Memory B cell (primary cell): ENCODE results near the gene SASH3.

Source experiments
- ATAC-seq: fragments of 150-1000 bp; cut with Tn5 transposase; 2 replicates; pipeline ENCODE4 v1.10.0; 2021; ENCODE audit warnings: low read depth, mild to moderate bottlenecking, moderate library complexity
- DNase-seq, 2 donors: peaks; one replicate each; pipeline ENCODE4 v3.0.0; 2022; ENCODE audit warnings: low spot score in 2 of 2
- H3K27ac Mint-ChIP-seq: one replicate; pipeline ENCODE4 v1.8.0; 2022; ENCODE audit warnings: mild to moderate bottlenecking, moderate library complexity, mixed read lengths
- H3K27me3 Mint-ChIP-seq: one replicate; pipeline ENCODE4 v1.8.0; 2022; ENCODE audit warnings: mixed read lengths
- H3K36me3 Mint-ChIP-seq: one replicate; pipeline ENCODE4 v1.8.0; 2022; ENCODE audit warnings: mild to moderate bottlenecking, mixed read lengths
- H3K4me1 Mint-ChIP-seq: one replicate; pipeline ENCODE4 v1.8.0; 2022; ENCODE audit warnings: mixed read lengths
- H3K4me3 Mint-ChIP-seq: one replicate; pipeline ENCODE4 v1.8.0; 2022; ENCODE audit warnings: mild to moderate bottlenecking, moderate library complexity, mixed read lengths
- H3K9me3 Mint-ChIP-seq: one replicate; pipeline ENCODE4 v1.8.0; 2022; ENCODE audit warnings: mixed read lengths

SASH3 gene

DNA sequence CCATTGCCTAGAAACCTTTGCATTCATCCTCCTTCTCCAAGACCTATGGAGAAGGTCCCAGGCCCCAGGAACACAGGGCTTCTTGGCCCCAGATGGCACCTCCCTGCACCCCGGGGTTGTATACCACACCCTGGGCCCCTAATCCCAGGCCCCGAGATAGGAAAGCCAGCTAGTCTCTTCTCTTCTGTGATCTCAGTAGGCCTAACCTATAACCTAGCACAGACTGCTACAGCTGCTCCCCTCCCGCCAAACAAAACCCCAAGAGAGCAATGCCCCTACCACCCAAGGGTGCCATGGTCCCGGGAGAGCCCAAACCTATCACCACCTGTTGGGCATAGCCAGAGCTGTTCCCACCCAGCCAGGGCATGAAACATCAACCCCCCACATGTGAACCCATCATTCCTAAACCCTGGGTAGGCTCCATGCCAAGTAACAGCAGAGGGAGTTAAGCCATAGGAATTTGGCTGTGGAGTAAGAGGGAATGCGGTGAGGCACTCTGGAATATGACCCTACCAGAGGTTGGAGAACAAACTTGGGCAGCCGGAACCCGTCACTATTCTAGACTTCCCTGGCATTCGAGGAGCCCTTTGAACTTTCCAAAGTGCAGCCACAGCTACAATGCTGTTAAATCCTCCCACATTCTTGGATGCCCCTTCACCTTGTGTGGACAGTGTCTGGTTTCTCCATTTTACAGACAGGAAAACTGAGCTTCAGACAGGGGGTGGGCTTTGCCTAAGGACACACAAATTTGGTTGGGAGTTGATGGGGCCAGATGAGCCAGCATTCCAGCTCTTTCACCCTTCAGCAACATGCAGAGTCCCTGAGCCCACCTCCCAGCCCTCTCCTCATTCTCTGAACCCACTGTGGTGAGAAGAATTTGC is 10.9 kb upstream of the SASH3 start:
- no peaks in the 10 kb centered on the region for H3K9me3 Mint-ChIP-seq
- H3K36me3 Mint-ChIP-seq: no peaks in the 10 kb centered on the region
- ATAC-seq (no peak), DNase-seq (no peak)
- H3K27ac Mint-ChIP-seq: peak overlapping the region; percentile 73
- H3K4me1 Mint-ChIP-seq: peaks cover 23% of the 10 kb centered on the region
- no peaks in the 10 kb centered on the region for H3K27me3 Mint-ChIP-seq
- H3K4me3 Mint-ChIP-seq: peak overlapping the region; percentile 32

DNA sequence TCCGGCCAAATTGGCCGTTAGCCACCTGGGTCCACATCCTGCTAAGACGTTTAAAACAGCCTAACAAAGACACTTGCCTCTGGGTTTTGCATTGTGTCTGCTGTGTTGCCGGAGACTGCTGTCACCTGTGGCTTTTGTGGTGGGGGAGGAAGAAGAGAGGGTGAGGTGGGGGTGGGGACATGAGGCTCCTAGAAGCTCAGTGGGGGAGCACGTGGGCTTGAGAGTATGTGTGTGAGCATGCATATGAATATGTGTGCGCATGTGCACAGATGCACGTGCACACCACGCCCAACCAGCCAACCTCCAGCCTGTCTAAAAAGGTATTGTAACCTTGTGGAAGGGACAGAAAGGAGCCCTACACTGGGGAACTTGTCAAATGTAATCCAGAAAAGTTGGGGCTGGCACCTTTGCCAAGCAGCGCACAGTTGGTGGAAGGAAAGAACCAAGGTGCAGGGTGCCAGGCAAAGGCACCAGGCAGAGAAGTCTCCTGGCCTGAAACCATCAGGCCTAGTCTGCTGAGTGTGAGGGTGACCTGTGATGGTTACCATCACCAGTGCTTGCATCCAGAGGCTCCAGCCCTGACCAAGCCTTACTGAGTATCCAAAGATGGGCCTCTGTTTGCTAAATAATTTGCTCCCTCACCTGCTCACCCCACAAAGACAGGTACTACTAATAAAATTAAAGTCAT is 10.1 kb upstream of the SASH3 start:
- peak overlapping the region; percentile 73 for H3K27ac Mint-ChIP-seq
- DNase-seq (peak in 1 of 2 donors; percentile 47), ATAC-seq (peak; percentile 59)
- no peaks in the 10 kb centered on the region for H3K9me3 Mint-ChIP-seq
- peaks cover 29% of the 10 kb centered on the region for H3K4me1 Mint-ChIP-seq
- peak overlapping the region; percentile 32 for H3K4me3 Mint-ChIP-seq
- H3K36me3 Mint-ChIP-seq: no peaks in the 10 kb centered on the region
- H3K27me3 Mint-ChIP-seq: no peaks in the 10 kb centered on the region

DNA sequence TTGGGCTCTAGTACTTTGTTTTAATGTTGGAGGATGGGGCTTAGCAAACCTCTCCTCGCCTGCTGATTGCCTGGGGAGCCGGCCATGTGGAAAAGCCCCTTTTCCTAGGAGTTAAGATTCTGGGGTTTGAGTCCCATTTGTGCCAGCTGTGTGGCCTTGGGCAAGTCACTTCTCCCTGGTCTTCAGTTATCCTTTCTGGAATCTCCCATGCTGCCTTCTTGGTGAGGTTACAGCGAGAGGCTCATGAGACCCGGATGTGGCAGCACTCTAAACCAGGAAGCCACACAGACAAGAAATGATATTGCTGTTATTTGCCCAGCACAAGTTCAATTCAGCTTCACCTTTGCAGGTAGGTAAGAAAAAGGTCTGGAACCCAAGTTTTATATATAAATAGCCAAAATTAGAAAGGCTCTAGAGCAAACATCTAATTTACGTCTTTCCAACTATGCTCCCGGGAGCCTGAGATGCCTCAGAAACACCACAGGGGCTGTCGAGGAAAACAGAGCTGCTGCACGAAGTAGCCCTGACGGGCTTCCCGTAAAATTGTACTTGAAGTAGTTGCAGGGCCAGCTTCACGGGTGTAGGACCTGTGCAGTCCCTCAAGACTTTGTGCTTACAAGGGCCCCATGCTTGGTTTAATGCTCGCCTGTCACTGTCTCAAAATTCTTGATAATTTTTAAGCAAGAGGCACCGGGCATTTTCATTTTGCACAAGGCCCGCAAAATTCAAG is 8.3 kb upstream of the SASH3 start:
- Mint-ChIP-seq H3K4me3 (no peak overlapping the region), H3K4me1 (peaks cover 36% of the 10 kb centered on the region), H3K27ac (peak overlapping the region; percentile 63), H3K27me3 (no peaks in the 10 kb centered on the region), H3K36me3 (no peaks in the 10 kb centered on the region), H3K9me3 (no peaks in the 10 kb centered on the region)
- DNase-seq (no peak), ATAC-seq (no peak)

DNA sequence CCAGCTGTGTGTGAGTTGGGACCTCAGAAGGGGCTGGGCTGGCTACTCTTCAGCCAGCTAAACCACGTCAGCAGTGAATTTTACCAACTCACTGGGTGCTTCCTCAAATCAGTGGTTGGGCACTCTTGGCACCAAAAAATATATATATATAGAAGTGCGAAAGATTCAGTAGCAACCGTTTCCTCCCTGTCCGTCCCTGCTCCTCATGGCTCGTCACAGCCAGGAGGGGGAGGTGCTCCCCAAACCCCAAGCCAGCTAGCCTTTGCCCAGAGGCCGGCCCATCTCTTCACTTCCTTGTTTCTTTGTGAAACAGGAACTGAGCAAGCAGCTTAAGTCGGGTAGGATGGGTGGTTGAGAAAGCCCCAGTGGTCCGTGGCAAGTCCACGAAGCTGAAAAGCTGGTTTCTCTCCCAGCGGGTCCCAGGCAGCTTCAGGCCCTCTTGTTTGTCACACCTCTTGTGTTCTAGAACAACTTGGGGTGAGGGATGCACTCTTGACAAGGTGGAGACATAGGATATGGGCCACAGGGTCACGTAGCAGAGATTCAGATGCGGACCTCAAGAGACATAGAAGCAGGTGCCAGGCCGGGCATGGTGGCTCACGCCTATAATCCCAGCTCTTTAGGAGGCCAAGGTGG is 6.8 kb upstream of the SASH3 start:
- Mint-ChIP-seq H3K4me3 (peak overlapping the region; percentile 24), H3K9me3 (no peaks in the 10 kb centered on the region), H3K27me3 (no peaks in the 10 kb centered on the region), H3K4me1 (peaks cover 35% of the 10 kb centered on the region), H3K36me3 (no peaks in the 10 kb centered on the region), H3K27ac (peak overlapping the region; percentile 98)
- peak; percentile 68 for ATAC-seq
- peak; percentile 74 to 75 for DNase-seq

DNA sequence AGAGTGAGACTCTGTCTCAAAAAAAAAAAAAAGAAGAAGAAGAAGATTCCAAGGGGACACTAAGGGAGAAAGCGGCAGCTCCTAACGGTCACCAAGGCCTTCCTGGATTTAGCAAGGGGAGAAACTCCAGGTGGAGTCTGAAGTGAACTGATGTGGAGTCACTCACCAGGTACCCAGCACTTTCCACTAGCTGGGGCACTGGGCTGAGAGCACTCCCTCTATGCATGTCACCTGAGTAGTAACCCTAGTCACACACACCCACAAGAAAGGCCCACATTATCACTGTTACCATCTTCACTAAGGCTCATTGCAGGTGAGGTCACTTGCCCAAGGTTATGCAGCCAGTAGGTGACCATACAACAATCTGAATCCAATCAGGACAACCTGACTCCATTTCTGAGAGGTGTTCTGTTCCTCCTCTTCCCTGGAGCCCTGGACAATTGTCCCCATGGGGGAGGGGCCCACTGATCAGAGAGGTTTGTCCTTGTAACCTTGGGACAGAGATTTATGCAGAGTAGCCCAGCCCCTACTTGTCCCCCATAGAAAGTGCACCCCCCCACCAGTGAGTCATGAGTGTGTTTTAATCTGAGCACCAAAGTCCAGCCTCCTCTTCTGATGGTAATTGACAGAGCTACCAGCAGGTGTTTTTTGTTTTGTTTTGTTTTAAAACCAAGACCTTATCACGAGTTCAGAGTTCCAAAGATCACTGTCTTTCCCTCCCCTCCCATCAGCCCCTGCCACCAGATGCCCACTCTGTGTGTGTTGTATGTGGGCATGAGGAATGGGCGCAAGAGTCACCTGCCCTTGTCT is 5.9 kb upstream of the SASH3 start:
- Mint-ChIP-seq H3K4me1 (peaks cover 30% of the 10 kb centered on the region), H3K9me3 (no peaks in the 10 kb centered on the region), H3K36me3 (no peaks in the 10 kb centered on the region), H3K27ac (peak overlapping the region; percentile 98), H3K4me3 (no peak overlapping the region), H3K27me3 (no peaks in the 10 kb centered on the region)
- no peak for DNase-seq
- no peak for ATAC-seq

DNA sequence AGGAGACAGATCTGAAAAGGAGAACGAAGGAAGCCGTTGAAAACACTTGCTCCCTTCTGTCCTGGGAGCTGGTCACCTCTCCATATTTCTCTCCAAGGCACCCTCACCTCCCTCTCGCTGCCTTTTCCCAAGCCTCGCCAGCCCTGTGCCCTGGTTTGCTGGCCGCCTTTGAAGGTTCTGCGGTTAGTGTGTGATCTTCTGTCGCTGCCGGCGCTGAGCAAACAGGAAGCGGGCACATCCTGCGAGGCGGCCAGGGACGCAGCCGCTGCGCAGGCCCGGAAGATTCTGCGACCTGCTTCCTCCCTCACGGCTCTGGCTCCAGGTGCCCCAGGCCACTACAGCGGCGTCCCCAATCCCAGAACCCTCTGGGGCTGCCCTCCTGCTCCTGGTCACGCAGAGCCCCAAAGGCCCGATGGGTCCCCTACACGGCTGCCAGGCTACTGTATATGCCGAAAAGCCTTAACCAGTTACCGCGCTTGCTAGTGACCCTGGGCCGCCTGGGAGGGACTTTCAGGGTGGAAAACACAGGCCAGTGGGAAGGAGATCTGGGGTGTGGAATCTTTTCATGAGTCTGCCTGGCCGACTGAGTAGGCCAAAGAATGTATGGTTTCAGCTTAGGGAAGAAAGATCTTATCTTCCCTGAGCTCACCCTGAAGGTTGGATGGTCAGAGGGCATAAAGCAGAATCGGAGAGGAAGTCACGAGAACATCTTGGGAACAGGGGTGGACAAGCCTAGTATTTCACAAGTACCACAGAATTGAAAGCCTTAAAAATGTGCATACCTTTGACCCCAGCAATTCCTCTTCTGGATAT is 2.3 kb upstream of the SASH3 start:
- Mint-ChIP-seq H3K9me3 (no peaks in the 10 kb centered on the region), H3K27me3 (no peaks in the 10 kb centered on the region), H3K36me3 (peaks cover 8% of the 10 kb centered on the region), H3K4me1 (peaks cover 36% of the 10 kb centered on the region), H3K27ac (peak overlapping the region; percentile 98), H3K4me3 (peak overlapping the region; percentile 94)
- ATAC-seq: peak; percentile 35
- DNase-seq: peak in 1 of 2 donors; percentile 58

DNA sequence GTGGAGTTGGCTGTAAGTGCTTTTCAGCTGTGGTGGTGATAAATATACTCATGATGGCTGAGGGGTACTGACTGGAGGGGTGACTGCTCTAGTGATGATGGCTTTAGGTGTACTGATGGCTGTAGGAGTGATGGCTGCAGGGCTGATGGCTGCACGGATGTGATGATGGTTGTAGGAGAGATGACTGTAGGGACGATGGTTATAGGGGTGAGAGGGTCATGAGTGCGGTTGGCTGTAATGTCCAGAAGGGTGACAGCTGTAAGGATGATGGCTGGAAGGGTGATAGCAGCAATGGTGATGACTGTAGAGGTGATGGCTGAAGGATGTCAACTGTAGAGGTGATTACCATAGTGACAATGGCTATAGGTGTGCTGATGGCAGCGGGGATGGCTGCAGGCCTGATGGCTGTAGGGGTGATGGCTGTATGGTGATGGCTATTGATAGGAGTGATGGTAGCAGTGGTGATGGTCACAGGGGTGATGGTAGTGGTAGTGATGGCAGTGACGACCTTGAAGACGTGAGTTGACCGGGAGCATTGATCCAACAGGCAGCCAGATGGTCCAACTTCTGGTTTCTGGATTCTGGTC is 570 bp upstream of the SASH3 start:
- Mint-ChIP-seq H3K36me3 (peaks cover 17% of the 10 kb centered on the region), H3K27ac (peak overlapping the region; percentile 98), H3K27me3 (no peaks in the 10 kb centered on the region), H3K4me1 (peaks cover 40% of the 10 kb centered on the region), H3K9me3 (no peaks in the 10 kb centered on the region), H3K4me3 (peak overlapping the region; percentile 89)
- ATAC-seq (no peak), DNase-seq (no peak)

DNA sequence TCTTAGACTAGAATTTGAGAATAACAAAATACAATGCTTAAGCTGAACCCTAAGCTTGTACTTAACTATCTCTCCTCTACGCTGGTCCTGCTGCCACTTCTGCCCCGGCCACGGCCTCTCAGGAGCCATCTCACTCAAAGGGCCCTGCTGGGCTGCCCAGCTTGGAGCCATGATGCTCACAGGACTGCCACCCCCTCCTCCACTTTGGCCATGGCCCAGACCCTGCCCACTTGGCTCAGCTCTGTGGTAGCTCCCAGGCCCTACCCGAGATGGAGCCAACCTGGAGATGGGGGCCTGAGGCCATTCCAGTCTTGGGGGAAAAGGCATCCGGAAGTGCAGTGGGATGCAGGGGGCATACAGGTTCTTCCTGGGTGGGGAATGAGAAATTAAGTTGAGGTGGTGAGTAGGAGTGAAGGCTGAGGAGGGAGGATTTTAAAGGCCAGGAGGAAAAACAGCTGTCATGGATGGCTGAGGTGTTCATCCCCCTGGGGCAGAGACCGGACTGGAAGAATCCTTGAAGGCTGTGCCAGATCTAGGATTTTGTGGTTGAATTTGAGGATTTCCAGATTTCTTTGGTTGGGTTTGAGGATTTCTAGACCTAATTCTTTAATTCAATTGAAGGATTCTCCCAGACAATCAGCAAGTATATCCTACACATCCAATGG is 824 bp downstream of the SASH3 start:
- Mint-ChIP-seq H3K27me3 (no peaks in the 10 kb centered on the region), H3K9me3 (no peaks in the 10 kb centered on the region), H3K27ac (peak overlapping the region; percentile 98), H3K4me1 (peaks cover 33% of the 10 kb centered on the region), H3K36me3 (peaks cover 20% of the 10 kb centered on the region), H3K4me3 (peak overlapping the region; percentile 89)
- DNase-seq (no peak), ATAC-seq (no peak)

DNA sequence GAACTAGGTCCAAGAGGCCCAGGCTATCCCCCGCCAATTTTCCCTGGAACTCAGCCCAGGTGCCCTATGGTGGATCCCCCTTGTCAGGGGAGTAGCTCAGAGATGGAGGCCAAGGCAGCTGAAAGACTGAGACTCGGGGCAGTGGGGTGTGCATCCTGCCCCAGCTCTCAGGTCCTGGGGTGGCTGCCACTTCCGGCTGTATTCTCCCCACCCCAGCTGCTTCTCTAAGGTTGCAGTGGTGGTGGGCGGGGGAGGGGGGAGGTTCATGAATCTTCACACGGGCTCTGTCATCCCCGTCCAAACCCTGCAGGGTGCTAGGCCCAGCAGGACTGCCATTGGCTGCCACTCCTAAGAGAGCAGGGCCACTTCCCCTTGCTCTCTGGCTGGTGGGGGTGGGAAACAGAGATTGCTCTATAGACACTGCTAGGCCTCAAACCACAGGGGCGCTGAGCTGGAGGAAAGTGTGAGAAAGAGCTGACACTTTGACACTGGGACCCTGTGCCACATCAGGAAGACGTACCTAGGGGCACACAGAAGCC is 1.5 kb downstream of the SASH3 start:
- Mint-ChIP-seq H3K36me3 (peaks cover 23% of the 10 kb centered on the region), H3K9me3 (no peaks in the 10 kb centered on the region), H3K4me3 (peak overlapping the region; percentile 89), H3K4me1 (peaks cover 39% of the 10 kb centered on the region), H3K27ac (peak overlapping the region; percentile 98), H3K27me3 (no peaks in the 10 kb centered on the region)
- peak; percentile 63 for ATAC-seq
- DNase-seq: peak in 1 of 2 donors; percentile 56

DNA sequence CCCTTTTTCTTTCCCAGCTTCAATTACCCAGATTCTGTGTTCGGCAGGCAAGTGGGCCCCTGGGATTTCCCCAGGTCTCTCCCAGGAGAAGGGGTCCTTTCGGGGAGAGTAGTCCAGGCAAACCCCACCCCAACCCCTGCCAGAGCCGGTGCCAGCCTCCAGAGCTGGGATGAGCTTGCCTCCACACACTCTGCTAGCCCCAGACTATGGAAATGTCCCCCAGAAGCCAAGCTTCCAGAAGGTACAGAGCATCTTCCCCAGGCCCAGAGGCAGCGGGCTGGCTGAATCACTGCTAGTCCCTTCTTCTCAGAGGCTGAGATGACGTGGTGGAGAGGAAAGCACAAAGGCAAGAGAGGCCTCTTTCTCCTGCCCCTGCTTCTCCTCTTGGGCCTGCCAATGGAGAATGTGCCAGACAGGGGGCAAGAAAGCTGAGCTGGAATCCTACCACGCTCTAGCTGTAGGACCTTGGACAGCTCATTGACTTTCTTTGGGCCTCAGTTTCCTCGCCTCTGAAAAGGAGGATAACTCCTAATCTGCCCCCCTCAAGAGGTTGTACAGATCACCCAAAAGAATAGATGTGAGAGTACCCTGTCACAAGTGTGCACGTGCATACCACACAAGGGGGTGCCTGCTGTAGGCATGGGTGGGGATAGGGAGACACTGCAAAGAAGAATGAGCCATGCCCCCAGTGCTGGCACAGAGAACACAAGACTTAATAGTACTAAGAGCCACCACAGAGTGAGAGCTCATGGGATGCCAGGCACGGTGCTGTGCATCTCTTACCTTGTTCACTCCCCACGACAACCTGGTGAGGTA is 2.1 kb downstream of the SASH3 start:
- peak overlapping the region; percentile 98 for H3K27ac Mint-ChIP-seq
- H3K9me3 Mint-ChIP-seq: no peaks in the 10 kb centered on the region
- ATAC-seq (no peak), DNase-seq (no peak)
- no peaks in the 10 kb centered on the region for H3K27me3 Mint-ChIP-seq
- peaks cover 23% of the 10 kb centered on the region for H3K36me3 Mint-ChIP-seq
- H3K4me3 Mint-ChIP-seq: peak overlapping the region; percentile 89
- H3K4me1 Mint-ChIP-seq: peaks cover 41% of the 10 kb centered on the region

DNA sequence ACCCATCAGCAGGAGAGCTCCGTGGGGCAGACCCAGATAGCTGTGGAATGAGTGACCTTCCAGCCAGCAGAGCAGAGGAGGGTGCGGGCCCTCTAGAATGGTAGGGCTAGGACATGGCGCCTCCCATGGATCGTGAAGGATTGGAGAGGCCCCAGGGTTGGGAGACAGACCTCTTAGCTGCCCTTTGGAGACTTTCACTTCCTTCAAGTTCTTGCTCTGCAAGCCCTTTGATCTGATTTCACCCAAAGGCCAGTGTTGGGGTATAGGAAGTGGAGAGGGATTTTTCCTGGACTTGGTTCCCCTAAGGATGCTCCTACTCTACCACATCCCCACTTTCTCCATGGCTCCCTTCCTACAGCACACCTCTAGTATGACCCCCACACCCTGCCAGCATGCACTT is 3.0 kb downstream of the SASH3 start:
- DNase-seq: no peak
- H3K27me3 Mint-ChIP-seq: no peaks in the 10 kb centered on the region
- H3K27ac Mint-ChIP-seq: peak overlapping the region; percentile 98
- H3K36me3 Mint-ChIP-seq: peaks cover 25% of the 10 kb centered on the region
- peak overlapping the region; percentile 89 for H3K4me3 Mint-ChIP-seq
- ATAC-seq: no peak
- H3K9me3 Mint-ChIP-seq: no peaks in the 10 kb centered on the region
- H3K4me1 Mint-ChIP-seq: peaks cover 42% of the 10 kb centered on the region
